HG02981 (cell line): Measurements from ENCODE around the gene TRIM66.

Experiments
- ATAC-seq: cut with Tn5 transposase; IDR thresholded peaks from one replicate; pipeline ENCODE4 v1.9.1; 2021; ENCODE audit warnings: mild to moderate bottlenecking, moderate library complexity; ENCODE audit not compliant: unreplicated experiment

Gene TRIM66

DNA sequence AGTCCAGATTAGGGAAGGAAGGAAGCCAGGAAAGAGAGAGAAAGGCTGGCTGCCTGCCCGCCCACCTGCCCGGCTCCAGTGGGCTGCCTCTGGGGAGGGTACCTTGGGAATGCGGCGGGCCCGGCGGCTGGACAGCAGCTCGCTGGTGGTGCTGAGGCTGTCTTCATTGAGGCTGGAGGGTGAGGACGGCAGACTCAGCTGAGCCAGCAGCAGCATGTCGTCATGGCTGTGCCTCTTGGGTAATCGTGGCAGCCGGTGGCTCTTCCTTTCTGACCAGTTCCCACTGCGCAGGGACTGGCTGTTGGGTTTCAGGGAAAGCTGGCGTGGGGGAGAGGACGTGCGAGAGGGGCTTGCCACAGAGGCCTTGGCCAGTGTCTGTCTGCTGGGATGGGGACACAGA lies 33.0 kb upstream of the TRIM66 start:
- no peak for ATAC-seq

DNA sequence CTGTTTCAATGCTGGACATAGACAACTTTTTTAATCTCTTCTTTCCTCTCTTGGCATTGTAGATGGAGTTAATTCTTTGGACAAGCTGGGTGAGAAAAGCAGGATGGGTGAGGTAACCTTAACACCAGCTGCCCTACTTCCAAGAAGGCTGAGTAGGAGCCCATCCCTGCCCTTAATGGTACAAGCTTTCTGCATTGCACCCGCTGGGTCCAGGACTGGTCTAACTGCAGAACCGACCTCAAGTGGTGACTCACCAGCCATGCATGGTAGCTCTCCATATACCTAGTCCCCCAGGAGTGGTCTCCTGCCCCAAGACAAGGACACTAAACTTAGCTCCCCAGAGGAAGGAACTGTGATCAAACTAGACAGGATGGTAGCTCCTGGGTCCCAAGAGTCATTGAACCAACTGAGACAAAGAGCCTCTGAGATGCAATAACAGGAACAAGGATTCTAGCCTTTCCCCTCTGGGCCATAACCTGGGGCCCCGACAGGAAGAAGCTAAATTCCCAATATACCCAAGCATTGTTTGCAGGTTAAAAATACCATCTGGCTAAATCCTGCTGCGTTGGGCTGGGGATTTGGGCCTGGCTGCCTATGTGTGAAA lies 32.3 kb upstream of the TRIM66 start:
- ATAC-seq, result no peak

- ATAC-seq, result no peak
These were observed 31.4 kb upstream of the TRIM66 start for GRCh38 chr11:8713760-8714454.

GRCh38 chr11:8712506-8712905 lies 30.0 kb upstream of the TRIM66 start:
- ATAC-seq, result no peak

DNA sequence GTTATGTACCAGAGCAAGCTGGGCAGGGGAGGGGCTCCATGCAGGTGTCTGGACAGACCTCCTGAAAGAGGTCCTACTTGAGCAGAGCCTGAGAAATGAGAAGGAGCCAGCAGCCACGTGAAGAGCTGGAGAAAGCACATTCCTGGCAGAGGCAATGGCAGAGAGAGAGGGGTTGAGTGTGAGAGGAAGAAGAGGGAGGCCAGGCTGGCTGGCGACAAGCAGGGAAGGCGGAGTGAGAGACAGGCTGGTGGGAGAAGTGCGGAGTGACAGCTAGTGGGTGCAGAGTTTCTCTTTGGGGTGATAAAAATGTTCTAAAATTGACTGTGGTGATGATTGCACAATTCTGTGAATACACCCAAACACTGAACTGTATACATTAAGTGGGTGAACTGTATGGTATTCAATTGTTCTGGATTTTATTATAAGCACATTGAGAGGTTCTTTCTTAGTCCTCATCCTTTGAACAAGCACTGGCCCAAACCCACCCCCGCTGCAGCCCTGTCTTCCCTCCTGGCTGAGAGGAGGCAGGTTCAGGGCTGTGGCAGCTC lies 29.5 kb upstream of the TRIM66 start:
- ATAC-seq, result no peak

DNA sequence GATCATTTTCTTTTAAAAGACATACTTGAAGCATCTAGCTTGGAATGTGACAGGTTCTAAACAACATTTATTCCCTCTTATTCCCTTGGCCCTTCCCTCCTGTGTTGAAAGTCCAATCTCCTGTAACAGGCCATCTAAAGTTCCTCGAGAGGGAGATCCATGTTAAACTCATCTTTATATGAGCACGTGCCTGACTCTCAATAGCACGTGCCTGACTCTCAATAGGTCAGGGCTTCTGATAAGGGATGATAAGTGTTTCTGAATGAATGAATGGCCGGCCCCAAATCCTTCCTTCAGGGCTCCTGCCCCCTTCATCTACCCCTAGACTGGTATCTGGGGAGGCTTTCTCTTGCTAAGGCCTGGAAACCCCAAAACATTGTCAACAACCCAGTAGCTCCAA lies 27.3 kb upstream of the TRIM66 start:
- no peak for ATAC-seq

- no peak for ATAC-seq
These were observed 26.7 kb upstream of the TRIM66 start for GRCh38 chr11:8709002-8709672.

GRCh38 chr11:8707541-8708191 lies 25.2 kb upstream of the TRIM66 start:
- ATAC-seq, result no peak

GRCh38 chr11:8706673-8707432 lies 24.4 kb upstream of the TRIM66 start:
- ATAC-seq, result no peak

- no peak for ATAC-seq
These were observed 22.7 kb upstream of the TRIM66 start for GRCh38 chr11:8705146-8705545.

DNA sequence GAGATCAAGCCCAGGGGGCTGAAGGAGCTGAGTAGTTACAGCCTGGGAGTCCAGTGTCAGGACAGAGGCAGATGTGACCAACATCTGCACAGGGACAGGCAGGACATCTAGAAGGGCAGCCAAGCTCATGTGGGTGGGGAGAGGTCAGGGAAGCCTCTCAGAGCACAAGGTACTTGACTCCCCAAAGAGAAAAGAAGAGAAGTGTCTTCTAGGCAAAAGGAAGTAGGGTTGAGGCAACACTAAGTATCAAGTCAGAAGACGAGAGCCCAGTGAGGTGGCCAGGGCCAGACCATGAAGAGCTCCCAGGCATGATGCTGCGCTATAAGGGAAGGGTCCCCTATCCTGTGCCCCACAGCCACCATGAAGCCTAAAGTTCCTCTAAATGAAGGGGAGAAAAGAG lies 21.7 kb upstream of the TRIM66 start:
- ATAC-seq, result no peak

- ATAC-seq, result no peak
These were observed 20.1 kb upstream of the TRIM66 start for GRCh38 chr11:8702598-8702915.

DNA sequence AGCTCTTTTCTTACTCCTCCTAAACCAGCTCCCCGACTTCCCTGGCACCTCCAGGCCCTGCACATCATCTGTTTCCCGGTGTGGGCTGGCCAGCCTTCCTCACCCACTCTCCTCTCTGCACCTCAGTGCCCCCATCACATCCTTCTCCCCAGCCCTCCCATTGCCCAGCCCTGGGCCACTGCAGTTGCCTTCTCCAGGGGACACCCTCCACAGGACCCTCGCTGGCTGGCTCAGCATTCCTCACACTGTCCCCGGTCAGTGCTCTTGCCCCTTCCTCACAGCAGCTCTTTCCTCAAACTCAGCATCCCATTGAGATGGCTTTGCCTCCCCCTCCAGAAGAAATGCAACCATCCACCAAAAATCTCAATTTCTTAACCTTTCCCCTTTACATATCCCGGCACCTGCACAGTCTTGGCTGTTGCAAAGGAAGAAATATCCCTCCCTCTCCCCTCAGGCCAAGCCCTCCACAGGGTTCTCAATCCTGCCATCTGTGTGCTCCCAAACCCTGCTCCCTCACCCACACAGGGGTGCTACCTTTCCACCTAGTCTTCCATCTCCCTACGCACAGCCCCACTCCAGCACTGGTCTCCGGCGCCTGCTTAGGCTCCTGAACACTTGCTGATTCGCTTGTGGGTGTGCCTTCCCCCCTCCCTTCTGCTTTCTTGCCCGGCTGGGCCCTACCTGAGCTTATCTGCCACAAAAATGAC lies 19.6 kb upstream of the TRIM66 start:
- no peak for ATAC-seq

DNA sequence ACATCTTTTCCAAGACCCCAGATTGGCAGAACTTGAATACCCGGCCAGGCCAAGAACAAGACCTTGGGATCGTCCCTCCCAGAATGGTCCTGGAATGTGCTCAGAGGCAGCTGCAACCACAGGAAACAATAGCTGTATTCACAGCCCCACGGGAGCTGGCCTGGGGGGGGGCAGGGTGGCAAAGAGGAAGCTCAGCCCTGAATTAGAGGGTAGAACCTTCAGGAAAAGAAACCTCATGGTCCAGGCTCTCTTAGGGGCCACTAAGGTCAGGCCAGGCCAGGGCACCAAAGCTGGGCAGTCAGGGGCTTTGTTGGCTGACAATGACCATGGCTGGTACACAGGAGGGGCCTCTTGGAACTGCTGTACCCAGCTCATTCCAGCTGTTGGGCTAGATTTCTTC lies 17.4 kb upstream of the TRIM66 start:
- ATAC-seq, result no peak

GRCh38 chr11:8698917-8699441 lies 16.5 kb upstream of the TRIM66 start:
- ATAC-seq, result no peak

- no peak for ATAC-seq
These were observed 15.9 kb upstream of the TRIM66 start for GRCh38 chr11:8698379-8698851.

DNA sequence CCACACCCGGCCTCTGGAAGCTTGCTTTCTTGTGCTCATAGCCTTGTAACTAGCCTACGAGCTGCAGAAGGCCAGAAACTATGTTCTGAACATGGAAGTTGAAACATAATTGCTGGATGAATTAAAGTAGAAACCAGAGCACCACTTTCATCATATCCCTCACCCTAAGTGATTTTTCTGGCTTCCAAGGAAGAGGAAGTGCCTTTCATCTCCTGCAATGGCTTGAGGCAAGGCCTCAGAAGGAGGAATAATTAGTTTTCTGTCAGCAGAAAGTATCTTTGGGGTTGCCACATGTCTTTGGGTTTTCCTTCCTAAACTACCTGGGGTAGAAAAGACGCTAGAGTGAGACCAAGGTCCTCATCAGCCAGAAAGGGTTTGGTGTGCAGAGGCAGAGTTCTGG lies 14.6 kb upstream of the TRIM66 start:
- ATAC-seq, result no peak

DNA sequence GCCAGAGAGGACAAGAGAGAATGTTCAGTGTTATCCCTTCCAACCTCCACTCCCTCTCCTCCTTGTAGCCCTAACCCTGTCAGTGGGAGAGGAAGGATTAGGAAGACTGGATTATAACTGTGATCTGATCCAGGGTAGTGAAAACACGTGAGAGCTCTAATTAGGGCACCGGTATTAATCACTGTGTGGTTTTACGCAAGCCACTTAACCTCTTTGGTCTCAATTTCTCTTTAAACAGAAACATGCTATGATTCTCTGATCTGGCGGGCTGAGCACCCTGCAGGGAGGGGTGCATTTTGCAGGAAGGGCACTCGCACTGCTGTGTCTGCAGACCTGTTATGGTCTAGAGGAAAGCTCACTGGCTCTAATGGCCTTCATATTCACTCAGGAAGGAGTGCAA lies 11.7 kb upstream of the TRIM66 start:
- no peak for ATAC-seq

DNA sequence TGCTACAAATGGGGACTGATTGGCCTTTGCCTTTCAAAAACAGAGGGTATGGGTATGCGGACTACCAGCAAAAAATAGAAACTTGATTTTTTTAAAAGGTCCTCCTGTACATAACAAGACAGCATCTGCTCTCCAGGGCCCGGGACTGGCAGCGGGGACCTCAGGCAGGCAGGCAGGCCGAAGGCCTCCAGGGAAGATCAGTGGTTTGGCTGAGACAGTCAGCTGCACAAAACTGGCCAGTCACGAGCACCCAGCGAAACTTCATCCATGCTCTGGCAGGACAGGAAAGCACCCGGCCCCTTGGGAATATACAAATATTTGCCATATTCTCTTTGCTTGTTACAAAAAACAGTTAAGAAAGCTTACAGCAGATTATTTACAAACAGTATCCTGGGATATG lies 11.1 kb upstream of the TRIM66 start:
- ATAC-seq, result no peak

GRCh38 chr11:8693010-8693551 lies 10.6 kb upstream of the TRIM66 start:
- no peak for ATAC-seq
